ENCODE data around the gene EFR3B. TPM values are rescaled to one million over a fixed set of nuclear protein-coding genes. Genes with fewer than 3 reads are reported as not detected.

Gene EFR3B
- polyA plus RNA-seq, 1 of the 3 experiments (the other 2 are of a cell fraction), result 1.5 TPM

GRCh38 chr2:25103287-25103871 lies 61.5 kb downstream of the EFR3B start (continued):
- TF ChIP-seq REST (IDR thresholded peaks at IDR 0.05; ENCODE audit: low read depth, low read length), result peak; percentile 65
- peak; percentile 78; the same call in 1 of the 2 replicates for TF ChIP-seq TEAD4 (IDR thresholded peaks at IDR 0.05; ENCODE audit: borderline replicate concordance, insufficient read depth)
- no peak for TF ChIP-seq RAD21 (IDR thresholded peaks at IDR 0.05; ENCODE audit: low read length)
- TF ChIP-seq CHD2 (IDR thresholded peaks at IDR 0.05; ENCODE audit: low read length, partially characterized antibody), result no peak
- peak; percentile 96 for TF ChIP-seq NFIC (IDR thresholded peaks at IDR 0.05; ENCODE audit: borderline replicate concordance)
- TF ChIP-seq FOXM1 (IDR thresholded peaks at IDR 0.05; ENCODE audit: low read depth), result no peak

- H3K4me1 ChIP-seq (ENCODE audit: control insufficient read depth in 1 of 2, insufficient read depth in 2 of 2, low read depth in 1 of 2, low read length in 1 of 2), result peaks cover 0 to 17% of the 10 kb centered on the region in 2 experiments; a peak in 2 of 4 replicates
- peaks cover 30% of the 10 kb centered on the region for H3F3A ChIP-seq (replicated peaks; ENCODE audit: insufficient read depth)
- H3K27ac ChIP-seq (ENCODE audit: low read depth in 2 of 2, low read length in 1 of 2), result peak overlapping the region in 1 of 2 experiments; percentile 62; a peak in 1 of 4 replicates
- ChIA-PET CTCF (interaction anchor here (1.7 to 2.6 kb wide), 3 partner anchors 25 to 129 kb away, joined by 11 to 13 read pairs (median 13); no protein-coding TSS in a partner anchor), POLR2A (no interaction called here)
- no peak overlapping the region for H3K9ac ChIP-seq
- WGBS (ENCODE audit: low lambda C conversion rate), result 98% methylated on average over 5 of the region's 5 CpGs
- no peak overlapping the region for H2AFZ ChIP-seq (ENCODE audit: low read depth)
- H4K20me1 ChIP-seq (ENCODE audit: insufficient read depth), result no peaks in the 10 kb centered on the region
- no peak overlapping the region for H3K4me2 ChIP-seq
- TF ChIP-seq REST (IDR thresholded peaks at IDR 0.05; ENCODE audit: low read depth, low read length), result no peak
- no peak for TF ChIP-seq SIN3A (IDR thresholded peaks at IDR 0.05; ENCODE audit: borderline replicate concordance, low read depth, low read length)
- no peak for TF ChIP-seq MEF2A (IDR thresholded peaks at IDR 0.05; ENCODE audit: borderline replicate concordance, low read depth)
- no peak for TF ChIP-seq RXRA (IDR thresholded peaks at IDR 0.05; ENCODE audit: borderline replicate concordance, low read depth)
- TF ChIP-seq YY1 (IDR thresholded peaks at IDR 0.05; ENCODE audit: low read depth), result no peak
- no peak for TF ChIP-seq FOSL2 (IDR thresholded peaks at IDR 0.05; ENCODE audit: borderline replicate concordance, low read depth)
- no peak for TF ChIP-seq MAX (IDR thresholded peaks at IDR 0.05; ENCODE audit: low read depth)
- TF ChIP-seq NFIC (IDR thresholded peaks at IDR 0.05; ENCODE audit: borderline replicate concordance), result no peak
- no peaks in the 10 kb centered on the region for H3K9me3 ChIP-seq
- DNase-seq, result no peak
- no peaks in the 10 kb centered on the region for H3K27me3 ChIP-seq (ENCODE audit: insufficient read depth)
- no peaks in the 10 kb centered on the region for H3K79me2 ChIP-seq (ENCODE audit: insufficient read depth)
- H3K9me2 ChIP-seq, result no peaks in the 10 kb centered on the region
- H3K36me3 ChIP-seq (replicated peaks in 1 of 2; ENCODE audit: control insufficient read depth in 1 of 2, insufficient read depth in 2 of 2, low read length in 1 of 2), result no peaks in the 10 kb centered on the region
- no peak overlapping the region for H3K4me3 ChIP-seq (ENCODE audit: low read depth in 2 of 2, low read length in 1 of 2)
Observed at GRCh38 chr2:25104736-25105135, 62.9 kb downstream of the EFR3B start.

All from SK-N-SH (cell line).